Measurements from ENCODE around the gene ARID3A.

GRCh38 chr19:936175-936546 is 10.3 kb downstream of the ARID3A start:
- TF ChIP-seq, protein P1, sequence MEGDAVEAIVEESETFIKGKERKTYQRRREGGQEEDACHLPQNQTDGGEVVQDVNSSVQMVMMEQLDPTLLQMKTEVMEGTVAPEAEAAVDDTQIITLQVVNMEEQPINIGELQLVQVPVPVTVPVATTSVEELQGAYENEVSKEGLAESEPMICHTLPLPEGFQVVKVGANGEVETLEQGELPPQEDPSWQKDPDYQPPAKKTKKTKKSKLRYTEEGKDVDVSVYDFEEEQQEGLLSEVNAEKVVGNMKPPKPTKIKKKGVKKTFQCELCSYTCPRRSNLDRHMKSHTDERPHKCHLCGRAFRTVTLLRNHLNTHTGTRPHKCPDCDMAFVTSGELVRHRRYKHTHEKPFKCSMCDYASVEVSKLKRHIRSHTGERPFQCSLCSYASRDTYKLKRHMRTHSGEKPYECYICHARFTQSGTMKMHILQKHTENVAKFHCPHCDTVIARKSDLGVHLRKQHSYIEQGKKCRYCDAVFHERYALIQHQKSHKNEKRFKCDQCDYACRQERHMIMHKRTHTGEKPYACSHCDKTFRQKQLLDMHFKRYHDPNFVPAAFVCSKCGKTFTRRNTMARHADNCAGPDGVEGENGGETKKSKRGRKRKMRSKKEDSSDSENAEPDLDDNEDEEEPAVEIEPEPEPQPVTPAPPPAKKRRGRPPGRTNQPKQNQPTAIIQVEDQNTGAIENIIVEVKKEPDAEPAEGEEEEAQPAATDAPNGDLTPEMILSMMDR (conservative IDR thresholded peaks at IDR 0.05; ENCODE audit: low read length), result no peak
- no peak for TF ChIP-seq EZH2phosphoT487 (IDR thresholded peaks at IDR 0.05; ENCODE audit: borderline replicate concordance, low read depth, low read length)
